ENCODE measurements around the gene ISLR.

DNA sequence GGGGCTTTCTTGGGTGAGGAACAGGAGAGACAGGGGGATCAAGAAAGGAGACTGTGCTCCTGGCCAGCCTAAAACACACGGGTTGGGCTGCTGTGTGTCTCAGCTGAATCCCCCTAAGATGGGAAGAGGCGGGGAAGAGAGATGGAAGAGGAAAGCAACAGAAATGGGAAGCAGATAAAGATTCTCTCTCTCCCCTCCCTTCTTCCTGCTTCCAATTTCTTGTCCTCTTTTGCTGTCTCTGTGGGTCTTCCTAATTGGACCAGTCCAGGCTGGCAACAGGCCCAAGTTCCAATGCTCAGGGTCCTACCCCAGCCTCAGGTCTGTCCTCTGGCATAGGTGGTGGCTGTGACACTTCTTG, 36.0 kb upstream of the ISLR start:
- TF ChIP-seq, protein P1, sequence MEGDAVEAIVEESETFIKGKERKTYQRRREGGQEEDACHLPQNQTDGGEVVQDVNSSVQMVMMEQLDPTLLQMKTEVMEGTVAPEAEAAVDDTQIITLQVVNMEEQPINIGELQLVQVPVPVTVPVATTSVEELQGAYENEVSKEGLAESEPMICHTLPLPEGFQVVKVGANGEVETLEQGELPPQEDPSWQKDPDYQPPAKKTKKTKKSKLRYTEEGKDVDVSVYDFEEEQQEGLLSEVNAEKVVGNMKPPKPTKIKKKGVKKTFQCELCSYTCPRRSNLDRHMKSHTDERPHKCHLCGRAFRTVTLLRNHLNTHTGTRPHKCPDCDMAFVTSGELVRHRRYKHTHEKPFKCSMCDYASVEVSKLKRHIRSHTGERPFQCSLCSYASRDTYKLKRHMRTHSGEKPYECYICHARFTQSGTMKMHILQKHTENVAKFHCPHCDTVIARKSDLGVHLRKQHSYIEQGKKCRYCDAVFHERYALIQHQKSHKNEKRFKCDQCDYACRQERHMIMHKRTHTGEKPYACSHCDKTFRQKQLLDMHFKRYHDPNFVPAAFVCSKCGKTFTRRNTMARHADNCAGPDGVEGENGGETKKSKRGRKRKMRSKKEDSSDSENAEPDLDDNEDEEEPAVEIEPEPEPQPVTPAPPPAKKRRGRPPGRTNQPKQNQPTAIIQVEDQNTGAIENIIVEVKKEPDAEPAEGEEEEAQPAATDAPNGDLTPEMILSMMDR (IDR thresholded peaks at IDR 0.05), result no peak
- TF ChIP-seq POLR2A (IDR thresholded peaks at IDR 0.05), result no peak
- no peak for TF ChIP-seq EP300 (IDR thresholded peaks at IDR 0.05)

All from ovary (tissue), 3 donors.